Keratinocyte (primary cell): ENCODE measurements around the gene TTC32. TPM values are rescaled to one million over a fixed set of nuclear protein-coding genes. Genes with fewer than 3 reads are reported as not detected.

ENCODE experiments used
- DNase-seq: peaks from one replicate; pipeline ENCODE4 v3.0.0-alpha.2; 2011; ENCODE audit warnings: low read depth, missing footprints, low spot score
- FAIRE-seq: peaks from 2 replicates; lab custom pipeline; 2011; peaks lifted over from hg19 to GRCh38; lab: Jason Lieb, UNC
- H2AFZ ChIP-seq: 2 replicates; pipeline ENCODE4 v1.6.0; 2012; ENCODE audit warnings: low read length, control low read depth, inconsistent platforms; ENCODE audit not compliant: control insufficient read depth
- H3K27ac ChIP-seq: 2 replicates; pipeline ENCODE4 v1.5.1; 2011; ENCODE audit warnings: low read length; ENCODE audit not compliant: control insufficient read depth, insufficient read depth
- H3K27me3 ChIP-seq: 3 replicates; pipeline ENCODE4 v1.6.0; 2011; ENCODE audit warnings: low read length; ENCODE audit not compliant: control insufficient read depth, insufficient read depth; ENCODE audit errors: extremely low read depth
- H3K36me3 ChIP-seq, 2 experiments: 2 replicates in 1 of 2; 3 replicates in 1 of 2; pipeline ENCODE4 v1.5.1; 2011; ENCODE audit warnings: low read length in 2 of 2, mild to moderate bottlenecking in 1 of 2; ENCODE audit not compliant: control insufficient read depth in 2 of 2, insufficient read depth in 2 of 2; ENCODE audit errors: extremely low read depth in 1 of 2
- H3K4me1 ChIP-seq: 3 replicates; pipeline ENCODE4 v1.5.1; 2011; ENCODE audit warnings: low read length; ENCODE audit not compliant: control insufficient read depth, insufficient read depth; ENCODE audit errors: extremely low read depth
- H3K4me2 ChIP-seq: 3 replicates; pipeline ENCODE4 v1.6.0; 2011; ENCODE audit warnings: low read depth, low read length; ENCODE audit not compliant: control insufficient read depth, insufficient read depth; ENCODE audit errors: extremely low read depth
- H3K4me3 ChIP-seq, 3 experiments: fragments of 200-600 bp in 1 of 3; sonication (generic) in 1 of 3; 2 replicates in 2 of 3; 3 replicates in 1 of 3; pipeline ENCODE4 v1.5.1; 2011 to 2016; ENCODE audit warnings: low read length in 3 of 3, mild to moderate bottlenecking in 3 of 3, control low read depth in 2 of 3, inconsistent platforms in 1 of 3, low read depth in 1 of 3, mixed read lengths in 1 of 3, mixed run types in 1 of 3, moderate library complexity in 1 of 3; ENCODE audit not compliant: control insufficient read depth in 2 of 3, insufficient read depth in 2 of 3; ENCODE audit errors: extremely low read depth in 1 of 3
- H3K79me2 ChIP-seq: 2 replicates; pipeline ENCODE4 v1.6.0; 2012; ENCODE audit warnings: low read length; ENCODE audit not compliant: control insufficient read depth, insufficient read depth
- H3K9ac ChIP-seq: 3 replicates; pipeline ENCODE4 v1.6.0; 2011; ENCODE audit warnings: low read length; ENCODE audit not compliant: control insufficient read depth, insufficient read depth; ENCODE audit errors: extremely low read depth
- H3K9me1 ChIP-seq: 3 replicates; pipeline ENCODE4 v1.6.0; 2011; ENCODE audit warnings: low read length; ENCODE audit not compliant: control insufficient read depth, insufficient read depth; ENCODE audit errors: extremely low read depth
- H3K9me3 ChIP-seq: 2 replicates; pipeline ENCODE4 v1.5.1; 2012; ENCODE audit warnings: low read depth, low read length; ENCODE audit not compliant: control insufficient read depth
- H4K20me1 ChIP-seq: 3 replicates; pipeline ENCODE4 v1.6.0; 2011; ENCODE audit warnings: low read length; ENCODE audit not compliant: control insufficient read depth, insufficient read depth; ENCODE audit errors: extremely low read depth
- EZH2 ChIP-seq: IDR thresholded peaks from one replicate; pipeline ENCODE4 v1.6.1; 2012; ENCODE audit warnings: inconsistent platforms, mild to moderate bottlenecking, low read length, moderate library complexity
- dilution Hi-C: fragments of 300-500 bp; cut with MboI; formaldehyde crosslinking; loops from one replicate; pipeline ENCODE4 v1.7.0; 2020; ENCODE audit warnings: low sequenced_read_pairs; ENCODE audit not compliant: extremely low pct_ligation_motif_present
- polyA plus RNA-seq, 5 experiments: library from polyadenylated mRNA; depleted of rRNA in 3 of 5; stranded (reverse) in 3 of 5; stranded (forward) in 1 of 5; unstranded in 1 of 5; fragments of >200 nt; gene quantifications; 1 replicate in 1 of 5; 2 replicates in 3 of 5; 3 replicates in 1 of 5; pipeline versions ENCODE4 v1.2.1 to v1.2.3, GENCODE V29; 2011 to 2012; ENCODE audit warnings: missing spikeins in 2 of 5, low read depth in 1 of 5, low replicate concordance in 1 of 5
- TF ChIP-seq, protein P1 (sequence below), 3 experiments: IDR thresholded peaks in 1 of 3; conservative IDR thresholded peaks in 1 of 3; optimal IDR thresholded peaks in 1 of 3; 2 replicates in 2 of 3; 3 replicates in 1 of 3; pipeline versions ENCODE3 to v1.5.1; 2011; ENCODE audit warnings: low read length in 3 of 3, mild to moderate bottlenecking in 3 of 3, moderate library complexity in 2 of 3, control low read depth in 1 of 3, inconsistent platforms in 1 of 3; ENCODE audit not compliant: insufficient read depth in 2 of 3; ENCODE audit errors: extremely low read depth in 1 of 3

The TTC32 gene
- polyA plus RNA-seq, 1 donor (not counting 4 experiments of a cell fraction or from before 2014, with no cell fraction given): 7.6 TPM

GRCh38 chr2:19895535-19895934 lies 6.2 kb downstream of the TTC32 start:
- FAIRE-seq (no peak), DNase-seq (no peak)
- Histone ChIP-seq H3K4me1 (peaks cover 15% of the 10 kb centered on the region), H3K9me3 (no peaks in the 10 kb centered on the region), H3K4me2 (no peak overlapping the region), H4K20me1 (no peaks in the 10 kb centered on the region), H3K36me3 (no peaks in the 10 kb centered on the region), H3K79me2 (peaks cover 29% of the 10 kb centered on the region), H3K27ac (no peak overlapping the region), H3K27me3 (no peaks in the 10 kb centered on the region), H3K4me3 (no peak overlapping the region), H3K9me1 (no peaks in the 10 kb centered on the region), H3K9ac (no peak overlapping the region), H2AFZ (no peak overlapping the region)
- dilution Hi-C loops: no loop called here
- TF ChIP-seq, protein P1, sequence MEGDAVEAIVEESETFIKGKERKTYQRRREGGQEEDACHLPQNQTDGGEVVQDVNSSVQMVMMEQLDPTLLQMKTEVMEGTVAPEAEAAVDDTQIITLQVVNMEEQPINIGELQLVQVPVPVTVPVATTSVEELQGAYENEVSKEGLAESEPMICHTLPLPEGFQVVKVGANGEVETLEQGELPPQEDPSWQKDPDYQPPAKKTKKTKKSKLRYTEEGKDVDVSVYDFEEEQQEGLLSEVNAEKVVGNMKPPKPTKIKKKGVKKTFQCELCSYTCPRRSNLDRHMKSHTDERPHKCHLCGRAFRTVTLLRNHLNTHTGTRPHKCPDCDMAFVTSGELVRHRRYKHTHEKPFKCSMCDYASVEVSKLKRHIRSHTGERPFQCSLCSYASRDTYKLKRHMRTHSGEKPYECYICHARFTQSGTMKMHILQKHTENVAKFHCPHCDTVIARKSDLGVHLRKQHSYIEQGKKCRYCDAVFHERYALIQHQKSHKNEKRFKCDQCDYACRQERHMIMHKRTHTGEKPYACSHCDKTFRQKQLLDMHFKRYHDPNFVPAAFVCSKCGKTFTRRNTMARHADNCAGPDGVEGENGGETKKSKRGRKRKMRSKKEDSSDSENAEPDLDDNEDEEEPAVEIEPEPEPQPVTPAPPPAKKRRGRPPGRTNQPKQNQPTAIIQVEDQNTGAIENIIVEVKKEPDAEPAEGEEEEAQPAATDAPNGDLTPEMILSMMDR (optimal IDR thresholded peaks at IDR 0.05 in 1 of 3, IDR thresholded peaks at IDR 0.05 in 1 of 3, conservative IDR thresholded peaks at IDR 0.05 in 1 of 3; ENCODE audit: extremely low read depth in 1 of 3, insufficient read depth in 2 of 3, low read length in 3 of 3): no peak
- no peak for TF ChIP-seq EZH2

DNA sequence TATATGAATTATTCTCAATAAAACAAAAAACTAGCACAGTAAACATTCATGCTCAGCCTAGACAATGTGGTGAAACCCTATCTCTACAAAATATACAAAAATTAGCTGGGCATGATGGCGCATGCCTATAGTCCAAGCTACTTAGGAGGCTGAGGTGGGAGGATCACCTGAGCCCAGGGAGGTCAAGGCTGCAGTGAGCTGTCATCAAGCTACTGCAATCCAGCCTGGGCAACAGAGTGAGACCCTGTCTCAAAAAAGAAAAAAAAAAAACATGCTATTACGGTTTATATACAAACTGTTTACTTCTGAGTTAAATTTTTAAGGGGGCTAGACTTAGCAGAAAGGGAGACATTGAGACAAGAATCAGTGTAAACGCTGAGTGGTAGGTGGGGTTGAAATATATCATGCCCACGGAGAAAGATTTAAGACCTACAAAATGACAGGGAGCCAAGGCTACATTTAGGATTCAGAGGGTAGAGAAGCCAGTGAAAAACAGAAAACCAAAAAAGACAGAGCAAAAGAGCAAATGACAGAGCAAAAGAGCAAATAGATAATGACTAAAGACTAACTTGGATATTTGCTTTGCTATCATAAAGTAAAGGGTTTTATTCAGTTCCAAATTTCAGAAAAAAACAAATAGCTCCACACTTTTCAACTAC lies 7.5 kb downstream of the TTC32 start:
- Histone ChIP-seq H3K27me3 (no peaks in the 10 kb centered on the region), H4K20me1 (no peaks in the 10 kb centered on the region), H3K36me3 (no peaks in the 10 kb centered on the region), H3K9ac (no peak overlapping the region), H3K79me2 (peaks cover 20% of the 10 kb centered on the region), H3K9me1 (no peaks in the 10 kb centered on the region), H2AFZ (no peak overlapping the region), H3K9me3 (no peaks in the 10 kb centered on the region), H3K4me3 (no peak overlapping the region), H3K4me2 (no peak overlapping the region), H3K4me1 (peaks cover 7% of the 10 kb centered on the region), H3K27ac (no peak overlapping the region)
- dilution Hi-C loops: no loop called here
- FAIRE-seq: no peak
- no peak for DNase-seq
- no peak for TF ChIP-seq EZH2
- TF ChIP-seq, protein P1 (optimal IDR thresholded peaks at IDR 0.05 in 1 of 3, IDR thresholded peaks at IDR 0.05 in 1 of 3, conservative IDR thresholded peaks at IDR 0.05 in 1 of 3; ENCODE audit: extremely low read depth in 1 of 3, insufficient read depth in 2 of 3, low read length in 3 of 3): no peak
